ENCODE results near the gene DSCAM.

DSCAM gene

GRCh38 chr21:40381111-40381510 lies 465.8 kb downstream of the DSCAM start:
- Mint-ChIP-seq H3K27ac (no peak overlapping the region), H3K4me1 (ENCODE audit: low read depth in 2 of 2) (no peaks in the 10 kb centered on the region), H3K27me3 (no peaks in the 10 kb centered on the region), H3K36me3 (ENCODE audit: insufficient read depth) (no peaks in the 10 kb centered on the region), H3K4me3 (no peak overlapping the region), H3K9me3 (peaks cover 17 to 19% of the 10 kb centered on the region in 2 donors)
- DNase-seq (no peak), ATAC-seq (replicated peaks) (no peak)

GRCh38 chr21:40379881-40380810 lies 466.8 kb downstream of the DSCAM start:
- H3K27me3 Mint-ChIP-seq, result no peaks in the 10 kb centered on the region
- ATAC-seq (replicated peaks) (no peak), DNase-seq (no peak)
- peaks cover 17 to 20% of the 10 kb centered on the region in 2 donors for H3K9me3 Mint-ChIP-seq
- no peak overlapping the region for H3K4me3 Mint-ChIP-seq
- H3K36me3 Mint-ChIP-seq (ENCODE audit: insufficient read depth), result no peaks in the 10 kb centered on the region
- no peaks in the 10 kb centered on the region for H3K4me1 Mint-ChIP-seq (ENCODE audit: low read depth in 2 of 2)
- no peak overlapping the region for H3K27ac Mint-ChIP-seq

- no peaks in the 10 kb centered on the region for H3K36me3 Mint-ChIP-seq (ENCODE audit: insufficient read depth)
These were observed 469.8 kb downstream of the DSCAM start for GRCh38 chr21:40377135-40377534.

GRCh38 chr21:40373761-40374160 lies 473.2 kb downstream of the DSCAM start:
- ATAC-seq (replicated peaks), result no peak
- H3K36me3 Mint-ChIP-seq (ENCODE audit: insufficient read depth), result no peaks in the 10 kb centered on the region
- no peak for DNase-seq
- H3K4me1 Mint-ChIP-seq (ENCODE audit: low read depth in 2 of 2), result no peaks in the 10 kb centered on the region
- H3K27me3 Mint-ChIP-seq, result no peaks in the 10 kb centered on the region
- H3K4me3 Mint-ChIP-seq, result no peak overlapping the region
- H3K9me3 Mint-ChIP-seq, result peaks cover 7 to 11% of the 10 kb centered on the region in 2 donors
- H3K27ac Mint-ChIP-seq, result no peak overlapping the region

More at GRCh38 chr21:40377135-40377534, 469.8 kb downstream of the DSCAM start:
- no peaks in the 10 kb centered on the region for H3K4me1 Mint-ChIP-seq (ENCODE audit: low read depth in 2 of 2)
- no peak overlapping the region for H3K4me3 Mint-ChIP-seq
- peaks cover 8 to 14% of the 10 kb centered on the region in 2 donors for H3K9me3 Mint-ChIP-seq
- DNase-seq, result no peak
- no peak for ATAC-seq (replicated peaks)
- H3K27me3 Mint-ChIP-seq, result no peaks in the 10 kb centered on the region
- no peak overlapping the region for H3K27ac Mint-ChIP-seq

- no peak for ATAC-seq (replicated peaks)
- peaks cover 12 to 13% of the 10 kb centered on the region in 2 donors for H3K9me3 Mint-ChIP-seq
- H3K4me3 Mint-ChIP-seq, result no peak overlapping the region
- no peaks in the 10 kb centered on the region for H3K36me3 Mint-ChIP-seq (ENCODE audit: insufficient read depth)
- no peaks in the 10 kb centered on the region for H3K4me1 Mint-ChIP-seq (ENCODE audit: low read depth in 2 of 2)
- no peaks in the 10 kb centered on the region for H3K27me3 Mint-ChIP-seq
- no peak for DNase-seq
- no peak overlapping the region for H3K27ac Mint-ChIP-seq
These were observed 474.5 kb downstream of the DSCAM start for GRCh38 chr21:40372506-40372905.

GRCh38 chr21:40371329-40371728 lies 475.6 kb downstream of the DSCAM start:
- no peaks in the 10 kb centered on the region for H3K27me3 Mint-ChIP-seq
- H3K27ac Mint-ChIP-seq, result no peak overlapping the region
- no peak for DNase-seq
- no peak overlapping the region for H3K4me3 Mint-ChIP-seq
- no peaks in the 10 kb centered on the region for H3K4me1 Mint-ChIP-seq (ENCODE audit: low read depth in 2 of 2)
- H3K36me3 Mint-ChIP-seq (ENCODE audit: insufficient read depth), result no peaks in the 10 kb centered on the region
- H3K9me3 Mint-ChIP-seq, result peaks cover 3 to 9% of the 10 kb centered on the region in 2 donors
- ATAC-seq (replicated peaks), result no peak

GRCh38 chr21:40356644-40357043 lies 490.3 kb downstream of the DSCAM start:
- H3K27ac Mint-ChIP-seq, result no peak overlapping the region
- peaks cover 1 to 8% of the 10 kb centered on the region in 2 donors for H3K9me3 Mint-ChIP-seq
- no peak for DNase-seq
- H3K27me3 Mint-ChIP-seq, result no peaks in the 10 kb centered on the region
- H3K4me1 Mint-ChIP-seq (ENCODE audit: low read depth in 2 of 2), result no peaks in the 10 kb centered on the region
- ATAC-seq (replicated peaks), result no peak
- H3K36me3 Mint-ChIP-seq (ENCODE audit: insufficient read depth), result no peaks in the 10 kb centered on the region
- no peak overlapping the region for H3K4me3 Mint-ChIP-seq

- DNase-seq (no peak), ATAC-seq (replicated peaks) (no peak)
- no peaks in the 10 kb centered on the region for H3K27me3 Mint-ChIP-seq
- H3K9me3 Mint-ChIP-seq, result peaks cover 5 to 17% of the 10 kb centered on the region in 2 donors
- H3K4me3 Mint-ChIP-seq, result no peak overlapping the region
- H3K4me1 Mint-ChIP-seq (ENCODE audit: low read depth in 2 of 2), result no peaks in the 10 kb centered on the region
- H3K27ac Mint-ChIP-seq, result no peak overlapping the region
- H3K36me3 Mint-ChIP-seq (ENCODE audit: insufficient read depth), result no peaks in the 10 kb centered on the region
These were observed 491.9 kb downstream of the DSCAM start for GRCh38 chr21:40355076-40355475.

- DNase-seq (no peak), ATAC-seq (replicated peaks) (no peak)
- H3K27me3 Mint-ChIP-seq, result no peaks in the 10 kb centered on the region
These were observed 496.0 kb downstream of the DSCAM start for GRCh38 chr21:40351006-40351405.

GRCh38 chr21:40349591-40349990 lies 497.4 kb downstream of the DSCAM start:
- Mint-ChIP-seq H3K27ac (no peak overlapping the region), H3K9me3 (peaks cover 12 to 29% of the 10 kb centered on the region in 2 donors), H3K4me3 (no peak overlapping the region), H3K4me1 (ENCODE audit: low read depth in 2 of 2) (no peaks in the 10 kb centered on the region), H3K36me3 (ENCODE audit: insufficient read depth) (no peaks in the 10 kb centered on the region), H3K27me3 (no peaks in the 10 kb centered on the region)
- ATAC-seq (replicated peaks) (no peak), DNase-seq (no peak)

More at GRCh38 chr21:40351006-40351405, 496.0 kb downstream of the DSCAM start:
- Mint-ChIP-seq H3K9me3 (peaks cover 6 to 23% of the 10 kb centered on the region in 2 donors), H3K4me3 (no peak overlapping the region), H3K4me1 (ENCODE audit: low read depth in 2 of 2) (no peaks in the 10 kb centered on the region), H3K36me3 (ENCODE audit: insufficient read depth) (no peaks in the 10 kb centered on the region), H3K27ac (no peak overlapping the region)

- Mint-ChIP-seq H3K9me3 (peaks cover 11 to 19% of the 10 kb centered on the region in 2 donors), H3K4me3 (no peak overlapping the region), H3K4me1 (ENCODE audit: low read depth in 2 of 2) (no peaks in the 10 kb centered on the region), H3K27ac (no peak overlapping the region), H3K27me3 (no peaks in the 10 kb centered on the region), H3K36me3 (ENCODE audit: insufficient read depth) (no peaks in the 10 kb centered on the region)
- ATAC-seq (replicated peaks) (no peak), DNase-seq (no peak)
These were observed 501.1 kb downstream of the DSCAM start for GRCh38 chr21:40345711-40346321.

- ATAC-seq (replicated peaks), result no peak
- Mint-ChIP-seq H3K27ac (no peak overlapping the region), H3K36me3 (ENCODE audit: insufficient read depth) (no peaks in the 10 kb centered on the region), H3K27me3 (no peaks in the 10 kb centered on the region), H3K9me3 (peaks cover 7 to 8% of the 10 kb centered on the region in 2 donors), H3K4me3 (no peak overlapping the region), H3K4me1 (ENCODE audit: low read depth in 2 of 2) (no peaks in the 10 kb centered on the region)
- no peak for DNase-seq
These were observed 506.6 kb downstream of the DSCAM start for GRCh38 chr21:40340357-40340756.

- H3K4me3 Mint-ChIP-seq, result no peak overlapping the region
- H3K27ac Mint-ChIP-seq, result no peak overlapping the region
- H3K36me3 Mint-ChIP-seq (ENCODE audit: insufficient read depth), result no peaks in the 10 kb centered on the region
- peaks cover 8 to 10% of the 10 kb centered on the region in 2 donors for H3K9me3 Mint-ChIP-seq
- no peak for ATAC-seq (replicated peaks)
- no peaks in the 10 kb centered on the region for H3K4me1 Mint-ChIP-seq (ENCODE audit: low read depth in 2 of 2)
- no peaks in the 10 kb centered on the region for H3K27me3 Mint-ChIP-seq
- DNase-seq, result no peak
These were observed 507.9 kb downstream of the DSCAM start for GRCh38 chr21:40339050-40339449.

- no peak overlapping the region for H3K4me3 Mint-ChIP-seq
- no peaks in the 10 kb centered on the region for H3K27me3 Mint-ChIP-seq
- no peaks in the 10 kb centered on the region for H3K4me1 Mint-ChIP-seq (ENCODE audit: low read depth in 2 of 2)
- no peaks in the 10 kb centered on the region for H3K36me3 Mint-ChIP-seq (ENCODE audit: insufficient read depth)
- DNase-seq (no peak), ATAC-seq (replicated peaks) (no peak)
- no peak overlapping the region for H3K27ac Mint-ChIP-seq
- peaks cover 10 to 11% of the 10 kb centered on the region in 2 donors for H3K9me3 Mint-ChIP-seq
These were observed 509.0 kb downstream of the DSCAM start for GRCh38 chr21:40337981-40338380.

Measured in effector memory CD8-positive, alpha-beta T cell (primary cell).